NB4 (cell line): ENCODE measurements around the gene CDH8.

ENCODE experiments used
- CTCF ChIP-seq: IDR thresholded peaks from one replicate; pipeline ENCODE4 v1.5.1; 2012; ENCODE audit warnings: low read depth, low read length
- MAX ChIP-seq: IDR thresholded peaks from 2 replicates; pipeline ENCODE4 v1.6.1; 2011; ENCODE audit warnings: low read depth, low read length
- MYC ChIP-seq: IDR thresholded peaks from 2 replicates; pipeline ENCODE4 v1.6.1; 2011; ENCODE audit warnings: low read depth, low read length
- POLR2A ChIP-seq: IDR thresholded peaks from 2 replicates; pipeline ENCODE4 v1.6.1; 2011; ENCODE audit warnings: mild to moderate bottlenecking; ENCODE audit not compliant: insufficient read length; ENCODE audit errors: extremely low read depth

GRCh38 chr16:62060089-62060488, 23.9 kb upstream of the CDH8 start:
- TF ChIP-seq MAX (no peak), CTCF (no peak), MYC (no peak), POLR2A (no peak)
